Inferior parietal cortex (tissue), 1 donor: ENCODE results near the gene SUGCT.

Experiments used
- DNase-seq: peaks from one replicate; pipeline ENCODE4 v3.0.0-alpha.2; 2016; ENCODE audit errors: extremely low spot score

SUGCT gene

DNA sequence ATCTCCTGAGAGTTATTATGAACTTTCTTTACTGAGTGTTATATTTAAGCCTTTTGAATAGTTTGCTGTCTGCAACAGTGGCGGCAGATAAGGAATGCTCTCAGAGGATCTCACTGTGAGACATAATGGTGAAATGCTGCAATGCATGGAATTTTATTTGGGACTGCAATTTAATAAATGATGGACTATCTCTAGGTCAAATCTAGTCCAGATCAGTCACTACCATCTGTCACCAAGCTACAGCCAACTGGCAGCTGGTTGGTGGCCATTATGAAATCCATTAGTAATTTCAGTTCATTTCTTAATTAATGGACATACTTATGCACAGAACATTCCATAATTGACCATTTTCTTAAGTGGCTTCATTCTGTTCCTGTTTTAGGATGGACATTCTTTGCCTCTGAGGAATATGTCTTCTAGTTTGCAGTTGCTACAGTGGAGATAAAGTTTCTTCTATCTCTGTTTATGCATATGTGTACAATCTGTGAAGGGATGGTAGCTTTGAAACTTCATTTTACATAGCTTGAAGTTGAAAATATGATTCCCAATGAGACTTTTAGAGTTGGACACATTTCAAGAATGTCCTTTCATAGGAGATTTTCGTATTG lies 586.6 kb downstream of the SUGCT start:
- no peak for DNase-seq

DNA sequence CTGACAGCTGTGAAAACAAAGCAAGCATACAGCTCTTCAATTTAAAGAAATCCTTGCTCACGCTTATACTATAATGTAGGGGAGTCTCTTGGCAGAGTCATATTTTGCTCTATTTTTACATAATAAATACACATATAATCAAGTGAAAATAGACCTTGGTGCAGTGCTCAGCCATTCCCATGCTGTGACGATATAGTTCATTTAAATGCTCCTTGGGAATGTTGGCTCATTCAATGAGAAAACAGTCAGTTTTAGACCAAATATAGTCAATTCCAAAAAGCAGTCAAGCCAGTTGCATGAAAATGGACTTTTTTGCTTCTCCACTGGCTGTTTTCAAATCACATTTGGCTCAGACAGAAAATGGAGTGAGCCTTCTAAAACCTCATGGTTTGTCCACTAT lies 587.4 kb downstream of the SUGCT start:
- no peak for DNase-seq

DNA sequence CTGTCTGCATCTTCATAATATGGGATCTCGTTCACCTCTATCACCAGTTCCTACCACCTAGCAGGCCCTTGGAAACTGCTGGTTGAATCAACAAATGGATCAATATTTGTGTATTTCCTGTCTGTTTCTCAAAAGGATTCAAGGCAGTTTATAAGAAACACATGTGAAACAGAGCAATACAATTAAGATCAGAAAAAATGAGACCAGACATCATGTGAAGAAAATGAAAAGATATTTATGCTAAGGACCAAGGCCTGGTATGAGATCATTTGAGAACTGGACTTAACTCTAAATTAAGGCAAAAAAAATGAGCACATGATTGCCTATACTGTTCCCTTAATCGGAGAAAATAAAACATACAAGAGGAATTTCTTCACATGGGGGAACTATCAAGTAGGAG lies 589.0 kb downstream of the SUGCT start:
- DNase-seq = no peak

DNA sequence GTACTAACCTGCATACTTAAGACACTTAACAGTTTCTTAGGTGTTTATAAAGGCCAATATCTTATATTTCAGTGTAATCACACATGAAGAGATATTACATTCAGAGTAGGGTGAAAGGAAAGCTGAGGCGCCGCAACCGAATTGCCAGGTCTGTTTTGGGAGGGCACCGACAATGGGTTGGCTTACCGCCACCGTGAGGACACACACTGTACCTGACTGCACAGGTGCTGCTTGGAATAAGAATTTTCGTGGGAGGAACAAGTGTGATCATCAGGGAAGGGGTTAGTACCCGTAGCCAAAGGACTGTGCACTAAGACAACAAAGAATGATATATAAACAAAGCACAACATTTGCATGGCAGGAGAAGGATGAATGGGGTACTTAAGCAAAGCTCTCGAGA lies 591.8 kb downstream of the SUGCT start:
- DNase-seq = no peak

DNA sequence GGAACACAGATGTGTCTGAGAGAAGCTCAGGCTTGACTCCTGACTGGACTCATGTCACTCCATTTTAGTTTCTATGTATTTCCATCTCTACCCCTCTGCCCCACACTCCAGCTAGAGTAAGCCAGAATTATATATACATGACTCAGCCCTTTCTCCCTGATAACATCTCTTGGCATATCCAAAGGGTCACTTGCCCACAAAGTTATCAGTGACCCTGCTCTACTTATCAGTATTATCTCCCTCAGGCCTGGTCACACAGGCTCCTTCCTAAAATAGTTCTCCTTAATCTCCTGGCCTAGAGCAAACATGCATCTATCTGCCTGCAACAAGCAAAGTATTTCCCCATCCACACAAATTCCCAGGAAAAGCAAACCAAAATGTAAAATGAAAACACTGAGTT lies 598.3 kb downstream of the SUGCT start:
- DNase-seq = no peak

DNA sequence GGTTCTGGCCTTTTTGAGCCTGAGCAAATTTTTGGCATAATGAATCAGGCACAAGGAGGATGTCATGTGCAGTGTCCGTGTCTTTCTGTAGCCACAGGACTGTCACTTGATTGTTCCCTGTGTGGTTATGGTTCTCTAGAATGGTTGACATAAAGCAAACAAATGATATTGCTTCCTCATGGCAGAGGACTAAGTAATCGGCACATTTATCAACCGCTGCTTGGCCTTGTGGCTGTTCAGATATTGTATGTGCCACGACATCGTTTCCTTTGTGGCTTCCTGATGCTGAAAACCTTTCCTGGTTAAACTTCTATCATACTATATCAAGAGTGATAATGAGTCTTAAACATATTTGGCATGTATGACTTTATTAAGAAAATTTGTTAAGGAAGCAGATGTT lies 598.8 kb downstream of the SUGCT start:
- no peak for DNase-seq

DNA sequence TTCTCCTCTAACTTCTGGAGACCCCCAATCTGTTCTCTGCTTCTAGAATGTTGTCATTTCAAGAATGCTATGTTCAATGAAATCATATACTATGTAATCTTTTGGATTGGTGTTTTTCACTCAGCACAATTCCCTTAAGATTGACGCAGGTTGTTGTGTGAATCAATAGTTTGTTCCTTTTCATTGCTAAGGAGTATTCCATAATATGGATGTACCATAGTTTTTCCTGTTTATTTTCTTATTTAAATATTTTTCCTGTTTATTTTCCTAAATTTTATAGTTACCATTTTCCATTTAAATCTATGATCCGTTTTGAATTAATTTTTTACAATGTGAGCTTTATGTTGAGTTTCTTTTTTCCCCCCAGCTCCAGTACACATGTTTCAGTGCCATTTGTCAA lies 604.5 kb downstream of the SUGCT start:
- DNase-seq = no peak

DNA sequence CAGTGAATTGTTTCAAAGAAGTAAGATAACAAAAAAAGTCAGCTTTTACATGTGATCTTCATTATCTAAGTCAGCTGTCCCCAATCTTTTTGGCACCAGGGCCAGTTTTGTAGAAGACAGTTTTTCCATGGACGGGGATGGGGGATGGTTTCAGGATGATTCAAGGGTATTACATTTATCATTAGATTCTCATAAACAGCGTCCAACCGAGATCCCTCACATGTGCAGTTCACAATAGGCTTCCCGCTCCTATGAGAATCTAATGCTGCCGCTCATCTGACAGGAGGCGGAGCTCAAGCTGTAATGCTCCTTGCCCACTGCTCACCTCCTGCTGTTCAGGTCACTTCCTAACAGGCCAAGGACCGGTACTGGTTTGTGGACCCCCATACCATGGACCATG lies 607.5 kb downstream of the SUGCT start:
- no peak for DNase-seq

DNA sequence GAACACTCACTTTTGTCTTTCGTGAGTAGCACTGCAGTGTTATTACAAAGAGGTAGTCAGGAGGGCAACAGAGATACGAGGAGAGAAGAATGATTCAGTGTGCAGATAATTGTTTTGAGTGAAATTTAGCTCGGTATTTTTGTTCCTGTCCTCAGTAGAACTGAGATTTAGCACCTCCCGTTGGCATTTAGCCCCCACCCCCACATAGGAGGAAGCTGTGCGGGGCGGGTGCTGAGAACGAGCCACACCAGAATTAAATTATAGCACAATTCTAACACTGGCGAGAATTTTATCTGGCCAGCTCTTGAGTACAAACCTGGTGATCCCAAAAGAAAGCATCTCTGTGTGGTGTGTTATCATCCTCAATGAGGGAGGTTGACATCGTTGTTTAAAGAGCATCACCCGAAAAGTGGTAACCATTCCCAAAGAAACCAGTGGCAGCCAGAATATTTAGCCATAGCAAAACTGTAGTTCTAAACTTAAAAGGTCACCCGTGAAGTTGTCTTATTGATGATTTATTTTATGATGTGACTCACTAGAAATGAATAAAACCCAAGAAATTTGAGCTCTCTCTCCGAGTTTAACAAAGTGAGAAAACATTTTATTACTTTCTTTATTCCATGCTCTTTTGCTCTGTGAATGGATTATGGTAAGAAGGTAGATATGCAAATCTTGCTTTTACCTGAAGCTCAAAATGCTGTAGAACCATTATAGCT lies 612.2 kb downstream of the SUGCT start:
- DNase-seq = peak; percentile 26

DNA sequence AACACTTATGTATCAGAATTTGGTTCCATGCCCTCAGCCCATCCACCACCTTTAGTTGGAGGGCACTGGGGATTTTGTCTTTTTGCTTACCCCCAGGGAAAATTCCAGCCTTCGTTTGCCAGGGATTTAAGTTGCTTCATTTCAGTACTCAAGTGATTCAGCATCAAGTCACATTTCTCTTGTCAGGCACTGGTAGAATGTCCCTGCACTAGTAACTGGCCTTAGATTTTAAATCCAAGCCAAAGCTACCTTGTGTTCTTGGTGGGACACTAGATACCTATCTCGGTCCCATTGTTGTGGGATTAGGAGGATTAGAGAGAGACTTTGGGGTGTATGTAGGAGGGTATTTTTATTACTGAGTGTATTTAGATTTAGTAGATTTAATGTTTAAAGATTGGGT lies 613.1 kb downstream of the SUGCT start:
- DNase-seq = no peak

DNA sequence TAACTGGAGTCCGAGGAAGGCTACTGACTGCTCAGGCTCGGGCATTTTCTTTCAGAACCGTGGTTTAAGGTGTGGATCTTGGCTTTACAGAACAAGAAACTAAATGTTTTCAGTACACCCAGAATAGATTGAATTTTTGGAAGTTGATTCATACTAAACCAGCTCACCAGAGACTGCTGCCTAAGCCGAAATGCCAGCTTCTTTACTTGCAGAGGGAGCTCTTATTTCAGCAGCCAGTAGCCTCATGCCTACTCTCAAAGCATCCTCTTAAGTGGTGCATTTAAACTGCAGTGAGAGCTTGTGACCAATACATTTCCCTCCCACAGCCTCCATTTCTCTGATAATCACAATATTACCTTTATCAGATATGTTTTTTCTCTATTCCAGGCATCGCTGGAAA lies 615.1 kb downstream of the SUGCT start:
- no peak for DNase-seq

DNA sequence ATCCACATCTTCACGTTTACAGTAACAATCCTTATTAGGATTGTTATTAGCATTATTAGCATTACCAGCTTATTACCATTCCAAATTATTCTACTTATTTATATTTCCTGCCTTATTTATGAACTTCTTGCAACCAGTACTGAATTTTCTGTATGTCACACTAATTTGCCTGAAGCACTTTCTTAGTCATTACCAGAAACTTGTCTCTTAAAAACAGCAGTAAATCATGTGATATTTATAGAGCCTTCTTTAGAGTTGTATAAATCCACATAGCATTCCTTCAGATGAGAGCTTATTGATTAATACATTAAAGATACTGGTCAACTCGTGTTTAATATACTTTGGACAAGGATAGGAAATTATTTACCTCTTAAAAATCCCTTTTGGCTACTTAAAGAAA lies 618.6 kb downstream of the SUGCT start:
- no peak for DNase-seq

DNA sequence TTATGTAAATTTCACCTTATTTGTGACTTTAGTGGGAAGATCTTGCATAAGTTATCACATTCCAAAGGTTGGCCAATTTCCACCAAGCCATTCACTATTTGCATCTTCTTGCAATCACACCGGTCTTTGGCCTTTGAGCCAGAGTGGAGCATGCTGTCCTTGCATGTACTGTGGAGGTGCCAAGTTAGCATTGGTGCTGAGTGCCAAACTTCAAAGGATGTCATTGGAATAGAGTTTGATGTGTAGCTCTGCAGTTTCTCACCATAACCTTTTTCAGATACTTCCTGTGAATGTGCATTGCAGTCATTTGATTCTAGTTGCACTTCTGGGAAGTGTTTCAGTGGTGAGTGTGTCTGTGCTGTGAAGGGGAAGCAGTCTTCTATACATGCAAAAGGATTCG lies 620.6 kb downstream of the SUGCT start:
- DNase-seq = no peak

DNA sequence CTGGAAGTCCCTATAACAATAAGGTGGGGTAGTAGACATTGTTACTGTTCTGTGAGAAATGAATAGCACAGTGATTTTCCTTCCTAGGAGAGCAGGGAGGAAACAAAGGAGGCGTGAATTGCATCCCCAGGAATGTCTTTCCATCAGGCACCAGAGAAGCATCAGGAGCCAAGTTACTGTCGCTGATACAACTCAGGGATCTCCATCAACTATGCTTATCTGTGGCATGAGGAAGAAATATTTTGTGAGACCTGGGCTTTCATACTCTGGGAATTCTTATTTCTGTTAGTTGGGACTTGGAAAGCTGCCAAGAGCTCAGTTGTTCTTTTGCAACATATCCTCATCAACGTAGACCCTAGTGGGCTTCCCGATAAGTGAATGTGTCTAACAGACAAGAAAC lies 622.3 kb downstream of the SUGCT start:
- DNase-seq = no peak

DNA sequence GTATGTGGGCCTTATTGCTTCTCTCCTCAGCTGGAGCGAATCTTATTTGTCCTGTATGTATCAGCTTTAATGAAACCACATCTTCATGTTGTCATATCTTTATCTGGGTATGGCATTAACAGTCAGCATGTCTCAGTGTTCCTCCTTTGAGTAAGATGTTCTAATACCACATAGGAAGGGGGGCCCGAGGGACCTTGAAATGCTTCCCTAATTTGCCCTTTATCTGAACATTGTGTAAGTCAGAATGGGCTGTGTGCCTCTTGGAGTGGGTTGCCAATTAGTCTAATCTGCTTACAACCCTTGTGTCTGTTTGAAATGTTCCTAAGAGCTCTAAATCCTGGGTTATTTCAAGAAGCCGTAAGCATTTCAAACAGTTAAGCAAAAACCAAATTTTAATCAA lies 623.8 kb downstream of the SUGCT start:
- DNase-seq = no peak

DNA sequence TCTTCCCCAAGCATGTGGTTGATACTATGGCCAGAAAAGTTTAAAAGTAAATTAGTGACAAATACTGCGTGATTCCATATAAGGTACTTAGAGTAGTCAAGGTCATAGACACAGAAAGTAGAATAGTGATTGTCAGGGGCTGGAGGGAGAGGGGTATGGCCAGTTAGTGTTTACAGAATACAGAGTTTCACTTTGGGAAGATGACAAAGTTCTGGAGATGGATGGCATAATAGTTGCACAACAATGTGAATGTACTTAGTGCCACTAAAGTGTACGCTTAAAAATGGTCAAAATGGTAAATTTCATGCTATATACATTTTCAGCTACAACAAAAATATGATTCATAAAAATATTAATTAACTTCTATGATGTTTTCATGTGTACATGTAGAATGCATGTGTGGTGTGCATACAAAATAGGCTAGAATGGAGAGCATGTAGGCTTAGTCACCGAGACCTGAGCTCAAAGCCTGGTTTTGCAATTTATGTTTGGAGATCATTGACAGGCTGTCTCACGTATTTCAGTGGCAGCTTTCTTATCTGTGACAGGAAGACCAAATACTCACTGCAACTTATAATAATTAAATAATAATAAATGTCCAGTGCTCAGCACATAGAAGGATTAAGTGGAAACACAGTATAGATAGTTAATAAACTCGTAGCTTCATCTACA lies 625.6 kb downstream of the SUGCT start:
- no peak for DNase-seq

DNA sequence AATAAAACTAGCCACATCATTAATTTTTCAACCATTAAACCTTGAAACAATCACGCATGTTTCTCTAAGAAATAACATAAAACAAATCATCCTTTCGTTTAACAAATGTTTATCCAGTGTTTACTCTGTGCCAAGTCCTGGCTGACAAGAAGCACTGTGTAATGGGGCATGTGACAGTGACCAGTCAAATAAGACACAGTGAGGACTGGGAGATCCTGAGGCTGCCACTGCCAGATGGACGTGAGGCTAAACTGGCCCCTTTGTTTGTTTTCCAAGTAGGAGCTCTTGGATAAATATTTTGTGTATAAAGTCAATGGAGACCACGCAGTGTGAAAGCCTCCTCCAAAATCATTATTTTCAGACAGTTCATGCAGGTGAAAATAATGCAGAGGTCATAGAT lies 626.2 kb downstream of the SUGCT start:
- peak; percentile 45 for DNase-seq

DNA sequence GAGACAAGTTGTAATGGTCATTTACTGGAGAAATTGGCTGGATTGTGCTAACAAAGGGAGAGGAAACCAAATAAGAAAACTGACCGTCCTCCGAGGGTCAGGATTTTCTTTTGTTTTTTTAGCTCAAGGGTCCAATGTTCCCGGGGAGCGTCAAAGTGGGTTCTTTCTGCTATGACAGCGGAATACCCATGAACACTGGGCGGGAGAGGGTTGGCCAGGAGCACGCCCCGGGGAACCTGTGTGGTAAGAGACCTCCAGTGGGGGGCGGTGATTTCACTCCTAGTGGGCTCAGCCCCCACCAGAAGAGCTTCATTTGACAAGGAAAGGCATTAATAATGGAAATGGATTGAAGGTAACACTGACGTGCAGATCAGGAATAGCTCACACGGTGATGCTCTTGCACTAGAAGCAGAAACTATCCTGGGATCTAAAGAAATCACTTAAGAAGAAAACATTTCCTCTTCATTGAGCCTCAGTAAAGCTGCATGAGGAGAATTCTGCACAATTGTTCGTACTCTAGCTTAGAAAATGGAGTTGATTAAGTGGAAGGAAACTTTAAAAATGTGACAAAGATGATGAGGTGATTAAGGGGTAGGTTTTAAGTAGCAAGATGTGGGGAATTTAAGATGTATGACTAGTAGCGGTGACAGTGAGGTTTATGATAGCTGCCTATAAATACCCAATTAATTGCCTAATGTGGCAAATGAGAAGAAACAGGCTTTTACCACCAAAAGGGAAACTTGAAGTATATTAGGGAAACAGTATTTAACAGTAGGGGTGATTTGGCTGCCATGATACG lies 627.2 kb downstream of the SUGCT start:
- DNase-seq = no peak

DNA sequence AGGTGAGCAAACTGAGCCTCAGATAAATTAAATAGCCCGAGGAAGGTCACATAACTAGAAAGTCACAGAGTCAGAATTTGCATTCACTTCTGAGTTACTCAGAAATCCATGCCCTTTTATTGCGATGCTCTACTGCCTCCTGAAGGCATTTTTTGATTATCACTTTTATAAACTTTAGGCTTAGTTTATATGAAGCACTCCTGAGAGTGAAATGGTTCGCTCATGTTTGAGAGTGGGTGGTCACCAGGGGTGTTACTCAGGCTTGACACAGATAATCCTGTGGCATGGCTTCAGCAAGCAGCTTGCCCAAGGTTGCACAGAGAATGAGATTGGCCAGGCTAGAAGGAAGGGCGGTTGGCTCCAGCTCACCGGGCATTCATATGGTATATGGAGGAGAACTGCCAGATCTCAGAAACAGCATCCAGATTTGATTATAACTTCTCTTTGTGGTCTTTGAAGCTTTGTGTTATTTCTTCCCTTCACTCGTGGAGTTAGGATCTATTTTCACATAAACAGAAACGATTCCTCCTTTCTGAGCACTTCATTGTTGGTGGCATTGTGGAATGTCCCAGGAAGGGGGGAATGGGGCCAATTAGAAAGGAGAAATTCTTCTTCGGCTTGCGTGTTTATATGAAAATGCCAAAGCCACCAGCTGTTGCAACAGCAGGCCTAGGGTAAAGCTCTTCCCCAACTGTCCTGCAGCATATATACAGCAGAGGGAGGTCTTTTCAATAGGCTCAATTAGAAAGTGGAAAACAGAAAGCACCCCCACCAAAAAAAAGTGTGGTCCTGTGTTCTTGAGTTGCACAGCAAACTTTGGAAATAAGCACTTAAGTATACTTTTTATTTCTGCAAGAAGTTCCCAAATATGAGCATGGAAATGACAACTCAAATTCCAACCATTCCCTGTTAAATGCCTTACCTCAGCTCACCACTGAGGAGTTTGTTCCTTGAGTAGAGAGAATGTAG lies 628.8 kb downstream of the SUGCT start:
- DNase-seq = no peak

DNA sequence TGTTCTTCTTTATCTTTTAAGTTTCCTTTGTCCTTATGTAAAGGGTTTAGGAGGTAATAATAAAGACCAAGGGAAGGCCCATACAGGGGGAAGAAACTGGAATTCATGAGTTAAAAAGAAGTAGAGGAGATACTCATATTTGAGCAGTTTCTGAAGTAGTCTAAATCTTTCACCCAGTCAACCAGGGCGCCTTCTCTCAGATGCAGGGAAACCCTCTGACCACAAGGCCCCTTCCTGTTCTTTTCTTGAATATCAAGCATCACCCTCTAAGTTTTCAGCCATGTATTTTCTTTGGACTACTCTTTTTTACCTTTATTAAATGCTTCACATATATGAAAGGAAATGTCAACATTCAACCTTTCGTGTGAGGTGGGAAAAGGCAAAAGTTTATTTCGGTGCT lies 630.8 kb downstream of the SUGCT start:
- DNase-seq = no peak

DNA sequence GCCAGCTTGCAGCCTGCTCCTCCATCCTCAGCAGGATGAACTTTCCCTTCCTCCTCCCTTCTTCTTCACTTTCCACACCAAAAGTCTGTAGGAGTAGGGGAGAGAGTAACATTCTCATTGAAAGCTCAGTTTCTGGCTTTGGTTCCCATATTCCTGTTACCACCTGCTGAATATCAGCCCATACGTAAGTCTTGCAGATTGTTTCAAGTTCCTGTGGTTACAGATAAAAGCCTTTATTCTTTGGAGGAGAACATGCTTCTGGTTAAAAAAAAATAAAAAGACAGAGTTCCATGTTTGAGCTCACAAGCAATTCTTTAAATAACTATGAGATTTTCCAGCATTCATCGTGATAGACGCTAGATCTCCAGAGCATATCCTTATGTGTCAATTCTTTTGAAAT lies 637.3 kb downstream of the SUGCT start:
- no peak for DNase-seq
